ENCODE measurements around the gene CREB5. TPM values are rescaled to one million over a fixed set of nuclear protein-coding genes. Genes with fewer than 3 reads are reported as not detected.

CREB5 gene
- total RNA-seq, 1 experiment from 2014 or later, result 1.3 TPM

DNA sequence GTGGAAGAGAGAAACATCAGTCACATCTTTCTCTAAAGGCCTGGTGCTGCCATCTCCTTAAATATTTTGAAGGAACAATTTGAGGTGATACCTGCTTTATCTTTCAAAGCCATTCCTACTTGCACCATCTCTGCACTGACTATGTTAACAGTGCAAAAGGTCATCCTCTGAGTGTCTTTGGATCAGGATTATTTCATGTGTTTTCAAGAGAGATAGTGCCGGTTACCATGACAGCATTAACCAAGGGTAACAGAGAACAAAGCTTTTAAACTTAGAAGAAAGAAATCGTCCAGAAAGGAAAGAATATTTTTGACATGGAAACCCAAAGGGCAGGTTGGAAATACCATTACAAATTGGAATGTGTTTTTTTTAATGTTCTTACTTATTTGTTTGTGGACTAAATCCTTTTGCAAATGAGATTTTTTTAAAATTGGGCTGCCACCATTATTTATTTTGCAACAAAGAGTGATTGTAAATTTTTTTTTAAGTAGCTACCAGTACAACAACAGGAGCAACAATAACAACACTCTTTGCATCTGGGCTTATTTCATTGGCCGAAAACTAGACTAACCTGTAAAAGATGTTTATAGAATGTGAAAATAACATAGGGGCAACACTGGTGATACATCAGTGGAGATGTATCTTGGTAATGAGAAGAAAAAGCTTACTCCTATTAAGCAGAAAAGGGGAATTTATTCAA, 234.2 kb downstream of the CREB5 start:
- ChIA-PET CTCF (no interaction called here), POLR2A (no interaction called here)
- DNase-seq (ENCODE audit: low spot score) (no peak), ATAC-seq (no peak)
- no peaks in the 10 kb centered on the region for H3K9me3 Mint-ChIP-seq
- H3K36me3 Mint-ChIP-seq, result no peaks in the 10 kb centered on the region
- TF ChIP-seq TCF7 (CRISPR knock-in tag; IDR thresholded peaks at IDR 0.05; ENCODE audit: low read depth) (no peak), ETV6 (CRISPR knock-in tag; IDR thresholded peaks at IDR 0.05) (no peak)
- TF ChIP-seq, protein P1, sequence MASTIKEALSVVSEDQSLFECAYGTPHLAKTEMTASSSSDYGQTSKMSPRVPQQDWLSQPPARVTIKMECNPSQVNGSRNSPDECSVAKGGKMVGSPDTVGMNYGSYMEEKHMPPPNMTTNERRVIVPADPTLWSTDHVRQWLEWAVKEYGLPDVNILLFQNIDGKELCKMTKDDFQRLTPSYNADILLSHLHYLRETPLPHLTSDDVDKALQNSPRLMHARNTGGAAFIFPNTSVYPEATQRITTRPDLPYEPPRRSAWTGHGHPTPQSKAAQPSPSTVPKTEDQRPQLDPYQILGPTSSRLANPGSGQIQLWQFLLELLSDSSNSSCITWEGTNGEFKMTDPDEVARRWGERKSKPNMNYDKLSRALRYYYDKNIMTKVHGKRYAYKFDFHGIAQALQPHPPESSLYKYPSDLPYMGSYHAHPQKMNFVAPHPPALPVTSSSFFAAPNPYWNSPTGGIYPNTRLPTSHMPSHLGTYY (CRISPR knock-in tag; IDR thresholded peaks at IDR 0.05), result no peak
- peaks cover 19% of the 10 kb centered on the region for H3K4me1 Mint-ChIP-seq
- H3K4me3 Mint-ChIP-seq, result no peak overlapping the region
- no peak overlapping the region for H3K27ac Mint-ChIP-seq
- H3K27me3 Mint-ChIP-seq (ENCODE audit: low read depth), result no peaks in the 10 kb centered on the region

DNA sequence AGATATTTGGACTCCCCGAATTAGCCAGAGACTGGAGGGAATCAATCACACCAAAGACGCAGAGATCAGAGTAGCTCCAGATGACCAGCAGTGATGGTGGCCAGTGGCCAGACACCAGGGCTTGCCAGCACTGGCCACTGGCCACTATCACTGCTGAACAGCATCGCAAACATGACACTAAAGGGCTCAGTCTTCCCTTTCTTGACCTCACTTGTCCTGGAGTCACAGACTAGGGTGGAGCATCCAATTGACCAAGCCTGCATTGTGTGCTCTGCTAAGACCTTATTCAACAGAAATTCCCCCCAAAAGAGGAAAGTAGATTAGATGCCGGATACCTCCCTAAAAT, 234.7 kb downstream of the CREB5 start:
- ATAC-seq (no peak), DNase-seq (ENCODE audit: low spot score) (no peak)
- peaks cover 19% of the 10 kb centered on the region for H3K4me1 Mint-ChIP-seq
- POLR2A ChIA-PET, result no interaction called here
- H3K9me3 Mint-ChIP-seq, result no peaks in the 10 kb centered on the region
- no peaks in the 10 kb centered on the region for H3K36me3 Mint-ChIP-seq
- H3K27me3 Mint-ChIP-seq (ENCODE audit: low read depth), result no peaks in the 10 kb centered on the region
- TF ChIP-seq, protein P2, sequence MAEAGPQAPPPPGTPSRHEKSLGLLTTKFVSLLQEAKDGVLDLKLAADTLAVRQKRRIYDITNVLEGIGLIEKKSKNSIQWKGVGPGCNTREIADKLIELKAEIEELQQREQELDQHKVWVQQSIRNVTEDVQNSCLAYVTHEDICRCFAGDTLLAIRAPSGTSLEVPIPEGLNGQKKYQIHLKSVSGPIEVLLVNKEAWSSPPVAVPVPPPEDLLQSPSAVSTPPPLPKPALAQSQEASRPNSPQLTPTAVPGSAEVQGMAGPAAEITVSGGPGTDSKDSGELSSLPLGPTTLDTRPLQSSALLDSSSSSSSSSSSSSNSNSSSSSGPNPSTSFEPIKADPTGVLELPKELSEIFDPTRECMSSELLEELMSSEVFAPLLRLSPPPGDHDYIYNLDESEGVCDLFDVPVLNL (CRISPR knock-in tag; IDR thresholded peaks at IDR 0.05; ENCODE audit: borderline replicate concordance, low read depth), result no peak
- TF ChIP-seq JAZF1 (CRISPR knock-in tag; IDR thresholded peaks at IDR 0.05) (no peak), KAT7 (CRISPR knock-in tag; IDR thresholded peaks at IDR 0.05; ENCODE audit: borderline replicate concordance) (no peak), FOXP1 (CRISPR knock-in tag; IDR thresholded peaks at IDR 0.05; ENCODE audit: borderline replicate concordance) (no peak), GABPB1 (CRISPR knock-in tag; IDR thresholded peaks at IDR 0.05) (no peak), ZNF232 (CRISPR knock-in tag; IDR thresholded peaks at IDR 0.05) (no peak), PRRX2 (CRISPR knock-in tag; IDR thresholded peaks at IDR 0.05) (no peak), GTF2I (CRISPR knock-in tag; conservative IDR thresholded peaks at IDR 0.05) (no peak)
- TF ChIP-seq, protein P3, sequence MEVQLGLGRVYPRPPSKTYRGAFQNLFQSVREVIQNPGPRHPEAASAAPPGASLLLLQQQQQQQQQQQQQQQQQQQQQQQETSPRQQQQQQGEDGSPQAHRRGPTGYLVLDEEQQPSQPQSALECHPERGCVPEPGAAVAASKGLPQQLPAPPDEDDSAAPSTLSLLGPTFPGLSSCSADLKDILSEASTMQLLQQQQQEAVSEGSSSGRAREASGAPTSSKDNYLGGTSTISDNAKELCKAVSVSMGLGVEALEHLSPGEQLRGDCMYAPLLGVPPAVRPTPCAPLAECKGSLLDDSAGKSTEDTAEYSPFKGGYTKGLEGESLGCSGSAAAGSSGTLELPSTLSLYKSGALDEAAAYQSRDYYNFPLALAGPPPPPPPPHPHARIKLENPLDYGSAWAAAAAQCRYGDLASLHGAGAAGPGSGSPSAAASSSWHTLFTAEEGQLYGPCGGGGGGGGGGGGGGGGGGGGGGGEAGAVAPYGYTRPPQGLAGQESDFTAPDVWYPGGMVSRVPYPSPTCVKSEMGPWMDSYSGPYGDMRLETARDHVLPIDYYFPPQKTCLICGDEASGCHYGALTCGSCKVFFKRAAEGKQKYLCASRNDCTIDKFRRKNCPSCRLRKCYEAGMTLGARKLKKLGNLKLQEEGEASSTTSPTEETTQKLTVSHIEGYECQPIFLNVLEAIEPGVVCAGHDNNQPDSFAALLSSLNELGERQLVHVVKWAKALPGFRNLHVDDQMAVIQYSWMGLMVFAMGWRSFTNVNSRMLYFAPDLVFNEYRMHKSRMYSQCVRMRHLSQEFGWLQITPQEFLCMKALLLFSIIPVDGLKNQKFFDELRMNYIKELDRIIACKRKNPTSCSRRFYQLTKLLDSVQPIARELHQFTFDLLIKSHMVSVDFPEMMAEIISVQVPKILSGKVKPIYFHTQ (CRISPR knock-in tag; IDR thresholded peaks at IDR 0.05), result no peak
- TF ChIP-seq, protein P4, sequence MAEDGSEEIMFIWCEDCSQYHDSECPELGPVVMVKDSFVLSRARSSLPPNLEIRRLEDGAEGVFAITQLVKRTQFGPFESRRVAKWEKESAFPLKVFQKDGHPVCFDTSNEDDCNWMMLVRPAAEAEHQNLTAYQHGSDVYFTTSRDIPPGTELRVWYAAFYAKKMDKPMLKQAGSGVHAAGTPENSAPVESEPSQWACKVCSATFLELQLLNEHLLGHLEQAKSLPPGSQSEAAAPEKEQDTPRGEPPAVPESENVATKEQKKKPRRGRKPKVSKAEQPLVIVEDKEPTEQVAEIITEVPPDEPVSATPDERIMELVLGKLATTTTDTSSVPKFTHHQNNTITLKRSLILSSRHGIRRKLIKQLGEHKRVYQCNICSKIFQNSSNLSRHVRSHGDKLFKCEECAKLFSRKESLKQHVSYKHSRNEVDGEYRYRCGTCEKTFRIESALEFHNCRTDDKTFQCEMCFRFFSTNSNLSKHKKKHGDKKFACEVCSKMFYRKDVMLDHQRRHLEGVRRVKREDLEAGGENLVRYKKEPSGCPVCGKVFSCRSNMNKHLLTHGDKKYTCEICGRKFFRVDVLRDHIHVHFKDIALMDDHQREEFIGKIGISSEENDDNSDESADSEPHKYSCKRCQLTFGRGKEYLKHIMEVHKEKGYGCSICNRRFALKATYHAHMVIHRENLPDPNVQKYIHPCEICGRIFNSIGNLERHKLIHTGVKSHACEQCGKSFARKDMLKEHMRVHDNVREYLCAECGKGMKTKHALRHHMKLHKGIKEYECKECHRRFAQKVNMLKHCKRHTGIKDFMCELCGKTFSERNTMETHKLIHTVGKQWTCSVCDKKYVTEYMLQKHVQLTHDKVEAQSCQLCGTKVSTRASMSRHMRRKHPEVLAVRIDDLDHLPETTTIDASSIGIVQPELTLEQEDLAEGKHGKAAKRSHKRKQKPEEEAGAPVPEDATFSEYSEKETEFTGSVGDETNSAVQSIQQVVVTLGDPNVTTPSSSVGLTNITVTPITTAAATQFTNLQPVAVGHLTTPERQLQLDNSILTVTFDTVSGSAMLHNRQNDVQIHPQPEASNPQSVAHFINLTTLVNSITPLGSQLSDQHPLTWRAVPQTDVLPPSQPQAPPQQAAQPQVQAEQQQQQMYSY (CRISPR knock-in tag; IDR thresholded peaks at IDR 0.05), result no peak
- TF ChIP-seq, protein P5, sequence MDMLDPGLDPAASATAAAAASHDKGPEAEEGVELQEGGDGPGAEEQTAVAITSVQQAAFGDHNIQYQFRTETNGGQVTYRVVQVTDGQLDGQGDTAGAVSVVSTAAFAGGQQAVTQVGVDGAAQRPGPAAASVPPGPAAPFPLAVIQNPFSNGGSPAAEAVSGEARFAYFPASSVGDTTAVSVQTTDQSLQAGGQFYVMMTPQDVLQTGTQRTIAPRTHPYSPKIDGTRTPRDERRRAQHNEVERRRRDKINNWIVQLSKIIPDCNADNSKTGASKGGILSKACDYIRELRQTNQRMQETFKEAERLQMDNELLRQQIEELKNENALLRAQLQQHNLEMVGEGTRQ (CRISPR knock-in tag; IDR thresholded peaks at IDR 0.05), result no peak
- TF ChIP-seq, protein P6, sequence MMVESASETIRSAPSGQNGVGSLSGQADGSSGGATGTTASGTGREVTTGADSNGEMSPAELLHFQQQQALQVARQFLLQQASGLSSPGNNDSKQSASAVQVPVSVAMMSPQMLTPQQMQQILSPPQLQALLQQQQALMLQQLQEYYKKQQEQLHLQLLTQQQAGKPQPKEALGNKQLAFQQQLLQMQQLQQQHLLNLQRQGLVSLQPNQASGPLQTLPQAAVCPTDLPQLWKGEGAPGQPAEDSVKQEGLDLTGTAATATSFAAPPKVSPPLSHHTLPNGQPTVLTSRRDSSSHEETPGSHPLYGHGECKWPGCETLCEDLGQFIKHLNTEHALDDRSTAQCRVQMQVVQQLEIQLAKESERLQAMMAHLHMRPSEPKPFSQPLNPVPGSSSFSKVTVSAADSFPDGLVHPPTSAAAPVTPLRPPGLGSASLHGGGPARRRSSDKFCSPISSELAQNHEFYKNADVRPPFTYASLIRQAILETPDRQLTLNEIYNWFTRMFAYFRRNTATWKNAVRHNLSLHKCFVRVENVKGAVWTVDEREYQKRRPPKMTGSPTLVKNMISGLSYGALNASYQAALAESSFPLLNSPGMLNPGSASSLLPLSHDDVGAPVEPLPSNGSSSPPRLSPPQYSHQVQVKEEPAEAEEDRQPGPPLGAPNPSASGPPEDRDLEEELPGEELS (CRISPR knock-in tag; IDR thresholded peaks at IDR 0.05), result no peak
- H3K27ac Mint-ChIP-seq, result no peak overlapping the region
- CTCF ChIA-PET, result no interaction called here
- H3K4me3 Mint-ChIP-seq, result no peak overlapping the region
